Gastrocnemius medialis (tissue), 4 donors: ENCODE measurements around the gene ZBTB7C.

ENCODE experiments used
- POLR2A ChIP-seq, 2 donors: fragments of 450-650 bp; IDR thresholded peaks; one replicate each; pipeline ENCODE4 v1.6.1; 2017; ENCODE audit warnings: antibody characterized with exemption in 2 of 2, mild to moderate bottlenecking in 2 of 2, moderate library complexity in 2 of 2
- TF ChIP-seq, protein P1 (sequence below), 5 experiments: fragments of 450-650 bp in 3 of 5; fragments of 200-600 bp in 2 of 5; sonication (generic) in 2 of 5; IDR thresholded peaks in 4 of 5; conservative IDR thresholded peaks in 1 of 5; 1 replicate in 4 of 5; 2 replicates in 1 of 5; pipeline ENCODE4 v1.5.1; 2016 to 2019; ENCODE audit warnings: antibody characterized with exemption in 5 of 5, mild to moderate bottlenecking in 3 of 5, moderate library complexity in 3 of 5

DNA sequence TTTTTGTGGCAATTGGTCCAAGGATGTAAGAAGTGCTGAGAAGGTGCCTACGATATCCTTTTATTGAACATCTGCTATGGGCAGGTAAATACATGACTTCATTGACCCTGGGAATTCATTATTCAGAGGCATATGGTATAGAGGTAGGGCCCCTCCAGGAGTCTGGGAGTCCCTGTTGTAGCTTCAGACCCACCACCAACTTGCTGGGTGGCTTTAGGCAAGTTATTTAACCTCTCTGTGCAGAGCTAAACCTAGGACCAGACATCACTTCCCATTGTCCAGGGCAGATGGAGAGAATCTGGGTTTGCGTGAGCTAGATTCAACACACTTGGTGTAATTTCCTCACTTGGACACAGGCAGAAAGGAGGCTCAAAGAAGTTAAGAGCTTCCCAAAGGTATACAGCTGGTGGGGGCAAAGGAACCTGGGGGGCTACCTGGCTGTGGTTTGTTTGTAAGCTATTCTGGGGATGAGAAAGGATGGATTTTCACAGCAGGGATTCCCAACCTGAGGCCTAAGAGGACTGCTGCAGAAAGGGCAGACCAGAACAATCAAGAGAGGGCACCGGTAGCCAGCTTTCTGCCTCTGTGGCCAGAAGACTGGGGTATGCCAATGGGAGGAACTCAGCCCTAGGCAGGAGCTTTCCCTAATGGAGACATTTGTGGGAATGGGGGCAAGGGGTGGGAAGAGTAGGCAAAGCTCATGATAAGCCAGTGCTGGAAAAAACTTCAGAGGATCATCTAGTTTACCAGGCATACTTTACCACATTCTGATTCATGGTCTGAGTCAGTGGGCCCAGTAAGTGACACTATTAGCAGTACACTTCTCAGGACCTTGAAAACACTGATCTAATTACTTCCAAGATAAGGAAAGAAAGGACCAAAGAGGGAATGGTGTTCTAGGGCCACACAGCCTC lies 376.1 kb downstream of the ZBTB7C start:
- TF ChIP-seq, protein P1, sequence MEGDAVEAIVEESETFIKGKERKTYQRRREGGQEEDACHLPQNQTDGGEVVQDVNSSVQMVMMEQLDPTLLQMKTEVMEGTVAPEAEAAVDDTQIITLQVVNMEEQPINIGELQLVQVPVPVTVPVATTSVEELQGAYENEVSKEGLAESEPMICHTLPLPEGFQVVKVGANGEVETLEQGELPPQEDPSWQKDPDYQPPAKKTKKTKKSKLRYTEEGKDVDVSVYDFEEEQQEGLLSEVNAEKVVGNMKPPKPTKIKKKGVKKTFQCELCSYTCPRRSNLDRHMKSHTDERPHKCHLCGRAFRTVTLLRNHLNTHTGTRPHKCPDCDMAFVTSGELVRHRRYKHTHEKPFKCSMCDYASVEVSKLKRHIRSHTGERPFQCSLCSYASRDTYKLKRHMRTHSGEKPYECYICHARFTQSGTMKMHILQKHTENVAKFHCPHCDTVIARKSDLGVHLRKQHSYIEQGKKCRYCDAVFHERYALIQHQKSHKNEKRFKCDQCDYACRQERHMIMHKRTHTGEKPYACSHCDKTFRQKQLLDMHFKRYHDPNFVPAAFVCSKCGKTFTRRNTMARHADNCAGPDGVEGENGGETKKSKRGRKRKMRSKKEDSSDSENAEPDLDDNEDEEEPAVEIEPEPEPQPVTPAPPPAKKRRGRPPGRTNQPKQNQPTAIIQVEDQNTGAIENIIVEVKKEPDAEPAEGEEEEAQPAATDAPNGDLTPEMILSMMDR (IDR thresholded peaks at IDR 0.05 in 4 of 5, conservative IDR thresholded peaks at IDR 0.05 in 1 of 5): no peak
- TF ChIP-seq POLR2A (IDR thresholded peaks at IDR 0.05): no peak
